ENCODE data around the gene F11R. TPM values are rescaled to one million over a fixed set of nuclear protein-coding genes. Genes with fewer than 3 reads are reported as not detected.
"Not testable (repeated sequence)": the region's sequence is repeated elsewhere in the genome, so short reads cannot be mapped to it uniquely, and the experiment has no call there.

Gene F11R
- total RNA-seq, 4 donors from 2014 or later: 3.1 to 6.0 (median 5.3) TPM

DNA sequence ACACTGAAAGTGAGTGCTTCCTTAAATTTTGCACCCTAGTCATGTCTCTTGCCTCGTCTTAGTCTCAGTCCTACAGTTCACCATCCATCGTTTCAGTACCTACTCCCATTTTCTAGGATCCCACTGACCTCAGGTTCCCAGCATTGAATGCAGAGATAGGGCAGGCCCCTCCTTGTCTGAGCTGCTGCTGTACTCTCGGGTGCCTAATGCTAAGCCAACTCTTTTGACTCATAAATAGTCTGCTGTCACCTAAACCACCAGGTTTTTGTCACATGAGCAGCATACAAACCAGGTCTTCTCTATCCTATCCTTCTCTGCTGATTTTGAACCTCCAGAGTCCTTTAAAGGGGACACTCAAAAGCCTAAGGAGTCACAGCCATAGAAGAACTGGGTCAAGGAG, 45.7 kb upstream of the F11R start:
- intact Hi-C loops (cut with DNase I; ENCODE audit: low total_unique reads): no loop called here
- H3K27ac ChIP-seq: no peak overlapping the region
- TF ChIP-seq, protein P1, sequence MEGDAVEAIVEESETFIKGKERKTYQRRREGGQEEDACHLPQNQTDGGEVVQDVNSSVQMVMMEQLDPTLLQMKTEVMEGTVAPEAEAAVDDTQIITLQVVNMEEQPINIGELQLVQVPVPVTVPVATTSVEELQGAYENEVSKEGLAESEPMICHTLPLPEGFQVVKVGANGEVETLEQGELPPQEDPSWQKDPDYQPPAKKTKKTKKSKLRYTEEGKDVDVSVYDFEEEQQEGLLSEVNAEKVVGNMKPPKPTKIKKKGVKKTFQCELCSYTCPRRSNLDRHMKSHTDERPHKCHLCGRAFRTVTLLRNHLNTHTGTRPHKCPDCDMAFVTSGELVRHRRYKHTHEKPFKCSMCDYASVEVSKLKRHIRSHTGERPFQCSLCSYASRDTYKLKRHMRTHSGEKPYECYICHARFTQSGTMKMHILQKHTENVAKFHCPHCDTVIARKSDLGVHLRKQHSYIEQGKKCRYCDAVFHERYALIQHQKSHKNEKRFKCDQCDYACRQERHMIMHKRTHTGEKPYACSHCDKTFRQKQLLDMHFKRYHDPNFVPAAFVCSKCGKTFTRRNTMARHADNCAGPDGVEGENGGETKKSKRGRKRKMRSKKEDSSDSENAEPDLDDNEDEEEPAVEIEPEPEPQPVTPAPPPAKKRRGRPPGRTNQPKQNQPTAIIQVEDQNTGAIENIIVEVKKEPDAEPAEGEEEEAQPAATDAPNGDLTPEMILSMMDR (IDR thresholded peaks at IDR 0.05 in 4 of 5, conservative IDR thresholded peaks at IDR 0.05 in 1 of 5): no peak
- no peak for TF ChIP-seq POLR2A (IDR thresholded peaks at IDR 0.05)
- no peaks in the 10 kb centered on the region for H3K4me1 ChIP-seq
- no peaks in the 10 kb centered on the region for H3K9me3 ChIP-seq
- in situ Hi-C loops (cut with MboI; ENCODE audit: low sequenced_read_pairs in 4 of 4): no loop called here
- ATAC-seq (no peak), DNase-seq (no peak)
- H3K27me3 ChIP-seq: peaks cover 0 to 10% (median 0%) of the 10 kb centered on the region in 3 donors
- H3K4me3 ChIP-seq: no peak overlapping the region
- no peaks in the 10 kb centered on the region for H3K36me3 ChIP-seq

DNA sequence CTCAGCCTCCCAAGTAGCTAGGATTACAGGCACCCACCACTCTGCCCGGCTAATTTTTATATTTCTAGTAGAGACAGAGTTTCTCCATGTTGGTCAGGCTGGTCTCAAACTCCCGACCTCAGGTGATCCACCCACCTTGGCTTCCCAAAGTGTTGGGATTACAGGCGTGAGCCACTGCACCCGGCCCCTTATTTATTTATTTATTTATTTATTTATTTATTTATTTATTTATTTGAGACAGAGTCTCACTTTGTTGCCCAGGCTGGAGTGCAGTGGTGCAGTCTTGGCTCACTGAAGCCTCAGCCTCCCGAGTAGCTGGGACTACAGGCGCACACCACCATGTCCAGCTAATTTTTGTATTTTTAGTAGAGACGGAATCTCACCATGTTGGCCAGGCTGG, 44.7 kb upstream of the F11R start:
- H3K4me3 ChIP-seq; DNase-seq; H3K27me3 ChIP-seq; H3K27ac ChIP-seq; in situ Hi-C loops (cut with MboI; ENCODE audit: low sequenced_read_pairs in 4 of 4); H3K4me1 ChIP-seq; H3K36me3 ChIP-seq; H3K9me3 ChIP-seq; ATAC-seq; intact Hi-C loops (cut with DNase I; ENCODE audit: low total_unique reads): not testable (repeated sequence)

DNA sequence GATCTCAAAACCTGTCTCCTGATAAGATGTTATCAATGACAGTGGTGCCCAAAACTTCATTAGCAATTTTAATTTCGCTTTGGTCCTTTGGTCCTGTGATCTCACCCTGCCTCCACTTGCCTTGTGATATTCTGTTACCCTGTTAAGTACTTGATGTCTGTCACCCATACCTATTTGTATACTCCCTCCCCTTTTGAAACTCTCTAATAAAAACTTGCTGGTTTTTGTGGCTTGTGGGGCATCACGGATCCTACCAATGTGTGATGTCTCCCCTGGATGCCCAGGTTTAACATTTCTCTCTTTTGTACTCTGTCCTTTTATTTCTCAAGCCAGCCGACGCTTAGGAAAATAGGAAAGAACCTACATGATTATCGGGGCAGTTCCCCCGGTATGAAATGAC, 43.0 kb upstream of the F11R start:
- H3K36me3 ChIP-seq; DNase-seq; in situ Hi-C loops (cut with MboI; ENCODE audit: low sequenced_read_pairs in 4 of 4); H3K4me3 ChIP-seq; H3K9me3 ChIP-seq; H3K4me1 ChIP-seq; ATAC-seq; H3K27me3 ChIP-seq; intact Hi-C loops (cut with DNase I; ENCODE audit: low total_unique reads); H3K27ac ChIP-seq: not testable (repeated sequence)

DNA sequence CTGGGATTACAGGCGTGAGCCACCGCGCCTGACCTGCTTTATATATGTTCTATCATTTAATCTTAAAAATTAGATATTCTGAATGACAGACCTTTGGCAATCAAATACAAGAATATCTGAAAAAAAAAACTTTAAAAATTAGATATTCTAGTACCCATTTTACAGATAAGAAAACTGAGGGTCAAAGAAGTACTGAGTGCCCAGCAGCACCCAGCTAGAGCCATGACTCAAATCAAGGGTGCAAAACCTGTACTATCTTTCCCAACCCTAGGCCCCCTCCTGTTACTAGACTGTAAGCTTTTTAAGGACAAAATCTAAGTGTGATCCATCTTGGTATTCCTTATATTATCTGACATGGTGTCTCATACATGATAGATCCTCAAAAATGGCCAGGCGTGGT, 40.5 kb upstream of the F11R start:
- peaks cover 0 to 13% (median under 1%) of the 10 kb centered on the region in 3 donors for H3K27me3 ChIP-seq
- intact Hi-C loops (cut with DNase I; ENCODE audit: low total_unique reads) (no loop called here), in situ Hi-C loops (cut with MboI; ENCODE audit: low sequenced_read_pairs in 4 of 4) (no loop called here)
- H3K4me1 ChIP-seq: no peaks in the 10 kb centered on the region
- TF ChIP-seq POLR2A (IDR thresholded peaks at IDR 0.05): no peak
- TF ChIP-seq, protein P1 (IDR thresholded peaks at IDR 0.05 in 4 of 5, conservative IDR thresholded peaks at IDR 0.05 in 1 of 5): no peak
- H3K27ac ChIP-seq: no peak overlapping the region
- no peaks in the 10 kb centered on the region for H3K36me3 ChIP-seq
- no peak overlapping the region for H3K4me3 ChIP-seq
- ATAC-seq (no peak), DNase-seq (no peak)
- no peaks in the 10 kb centered on the region for H3K9me3 ChIP-seq

DNA sequence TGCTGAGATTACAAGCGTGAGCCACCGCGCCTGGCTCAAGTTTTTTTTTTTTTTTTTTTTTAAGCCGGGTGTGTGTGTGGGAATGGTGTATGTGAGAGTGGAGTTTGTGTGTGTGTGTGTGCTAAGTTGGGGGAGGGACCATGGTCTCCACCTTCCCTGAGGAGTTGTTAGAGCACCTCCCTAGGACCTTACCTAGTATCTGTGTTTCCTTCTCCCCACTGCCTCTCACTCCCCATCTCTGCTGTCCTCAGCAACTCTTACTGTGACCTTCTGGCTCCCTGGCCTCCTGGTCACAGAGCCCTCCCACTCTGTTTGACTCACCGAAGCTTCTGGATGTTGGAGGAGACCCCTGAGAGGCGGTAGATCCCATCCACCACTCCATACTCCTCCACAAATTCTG, 38.3 kb upstream of the F11R start:
- ATAC-seq (no peak), DNase-seq (no peak)
- peaks cover 0 to 12% (median 10%) of the 10 kb centered on the region in 3 donors for H3K27me3 ChIP-seq
- H3K36me3 ChIP-seq: no peaks in the 10 kb centered on the region
- H3K4me1 ChIP-seq: no peaks in the 10 kb centered on the region
- intact Hi-C loops (cut with DNase I; ENCODE audit: low total_unique reads) (no loop called here), in situ Hi-C loops (cut with MboI; ENCODE audit: low sequenced_read_pairs in 4 of 4) (no loop called here)
- no peak overlapping the region for H3K27ac ChIP-seq
- H3K4me3 ChIP-seq: no peak overlapping the region
- TF ChIP-seq, protein P1 (IDR thresholded peaks at IDR 0.05 in 4 of 5, conservative IDR thresholded peaks at IDR 0.05 in 1 of 5): no peak
- no peak for TF ChIP-seq POLR2A (IDR thresholded peaks at IDR 0.05)
- no peaks in the 10 kb centered on the region for H3K9me3 ChIP-seq

DNA sequence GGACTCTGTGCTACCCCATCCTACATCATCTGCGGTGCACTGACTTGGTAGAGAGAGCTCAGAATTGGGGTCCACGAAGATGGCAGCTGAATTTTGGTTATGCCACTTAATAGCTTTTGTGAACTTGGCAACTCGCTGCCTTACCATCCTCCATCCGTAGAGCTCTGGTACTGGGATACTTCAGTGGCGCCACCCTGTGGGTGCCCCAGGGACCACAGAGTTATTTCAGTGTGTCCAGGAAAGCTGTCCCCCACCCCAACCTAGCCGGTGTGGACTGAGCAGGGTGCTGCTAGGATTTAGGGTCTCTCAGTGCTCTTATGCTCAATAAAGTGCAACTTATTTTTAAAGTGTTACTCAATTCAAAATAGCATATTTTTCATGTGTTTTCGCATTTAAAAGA, 33.9 kb upstream of the F11R start:
- in situ Hi-C loops (cut with MboI; ENCODE audit: low sequenced_read_pairs in 4 of 4): no loop called here
- DNase-seq: no peak
- no peak overlapping the region for H3K4me3 ChIP-seq
- no peaks in the 10 kb centered on the region for H3K4me1 ChIP-seq
- no peaks in the 10 kb centered on the region for H3K9me3 ChIP-seq
- no peak for ATAC-seq
- H3K27me3 ChIP-seq: peaks cover 0 to 16% (median 10%) of the 10 kb centered on the region in 3 donors
- H3K27ac ChIP-seq: no peak overlapping the region
- intact Hi-C loops (cut with DNase I; ENCODE audit: low total_unique reads): no loop called here
- no peaks in the 10 kb centered on the region for H3K36me3 ChIP-seq
- no peak for TF ChIP-seq POLR2A (IDR thresholded peaks at IDR 0.05)
- TF ChIP-seq, protein P1 (IDR thresholded peaks at IDR 0.05 in 4 of 5, conservative IDR thresholded peaks at IDR 0.05 in 1 of 5): no peak
